Kidney epithelial cell (primary cell): Measurements from ENCODE around the gene TNFRSF4. TPM values are rescaled to one million over a fixed set of nuclear protein-coding genes. Genes with fewer than 3 reads are reported as not detected.

Experiments used
- DNase-seq: peaks from one replicate; pipeline ENCODE4 v3.0.0-alpha.2; 2010; ENCODE audit warnings: low read depth
- H3K27me3 ChIP-seq: 2 replicates; pipeline ENCODE4 v1.6.0; 2011; ENCODE audit warnings: low read length; ENCODE audit not compliant: control insufficient read depth, insufficient read depth
- H3K36me3 ChIP-seq: 2 replicates; pipeline ENCODE4 v1.5.1; 2011; ENCODE audit warnings: low read length; ENCODE audit not compliant: control insufficient read depth, insufficient read depth
- H3K4me3 ChIP-seq: 2 replicates; pipeline ENCODE4 v1.5.1; 2011; ENCODE audit warnings: low read depth, mild to moderate bottlenecking, control low read depth, low read length
- total RNA-seq: library from RNA; depleted of rRNA; stranded (reverse); fragments of >200 nt; gene quantifications from 2 replicates; pipeline ENCODE4 v1.2.3, GENCODE V29; 2015
- TF ChIP-seq, protein P1 (sequence below): IDR thresholded peaks from 2 replicates; pipeline ENCODE4 v1.5.1; 2011; ENCODE audit warnings: mild to moderate bottlenecking, moderate library complexity, low read length, control low read depth, inconsistent platforms; ENCODE audit not compliant: insufficient read depth, poor library complexity, severe bottlenecking

TNFRSF4 gene
- total RNA-seq, 1 donor from 2014 or later: 0.25 TPM

DNA sequence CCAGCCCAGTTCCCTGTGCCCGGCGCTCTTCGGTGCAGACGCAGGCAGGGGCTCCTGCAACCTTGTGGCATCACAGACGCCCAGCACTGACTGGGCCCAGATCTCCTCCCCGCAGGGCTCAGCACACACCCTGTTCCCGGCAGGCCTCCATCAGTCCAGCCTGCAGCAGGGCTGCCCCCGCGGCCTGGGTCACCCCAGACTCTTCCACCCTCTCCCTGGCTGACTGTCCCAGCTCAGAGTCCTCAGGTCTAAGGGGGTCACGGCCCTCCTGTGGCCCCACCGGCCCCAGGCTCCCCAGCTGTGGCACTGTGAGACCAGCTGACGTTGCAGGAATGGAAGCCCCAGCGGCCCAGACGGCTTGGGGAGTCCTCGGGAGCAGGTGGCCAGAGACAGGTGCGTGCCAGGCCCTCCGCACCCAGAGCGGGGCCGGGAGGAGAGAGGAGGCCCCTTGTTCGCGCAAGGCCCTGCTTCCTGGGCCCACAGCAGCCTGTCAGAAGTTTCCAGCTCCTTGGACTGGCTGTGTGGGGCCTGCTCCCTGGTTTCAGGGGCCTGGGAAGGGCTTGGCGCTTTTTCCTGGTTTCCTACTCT is 22.3 kb upstream of the TNFRSF4 start:
- peaks cover 2% of the 10 kb centered on the region for H3K36me3 ChIP-seq
- peaks cover 22% of the 10 kb centered on the region for H3K27me3 ChIP-seq
- no peak for DNase-seq
- TF ChIP-seq, protein P1, sequence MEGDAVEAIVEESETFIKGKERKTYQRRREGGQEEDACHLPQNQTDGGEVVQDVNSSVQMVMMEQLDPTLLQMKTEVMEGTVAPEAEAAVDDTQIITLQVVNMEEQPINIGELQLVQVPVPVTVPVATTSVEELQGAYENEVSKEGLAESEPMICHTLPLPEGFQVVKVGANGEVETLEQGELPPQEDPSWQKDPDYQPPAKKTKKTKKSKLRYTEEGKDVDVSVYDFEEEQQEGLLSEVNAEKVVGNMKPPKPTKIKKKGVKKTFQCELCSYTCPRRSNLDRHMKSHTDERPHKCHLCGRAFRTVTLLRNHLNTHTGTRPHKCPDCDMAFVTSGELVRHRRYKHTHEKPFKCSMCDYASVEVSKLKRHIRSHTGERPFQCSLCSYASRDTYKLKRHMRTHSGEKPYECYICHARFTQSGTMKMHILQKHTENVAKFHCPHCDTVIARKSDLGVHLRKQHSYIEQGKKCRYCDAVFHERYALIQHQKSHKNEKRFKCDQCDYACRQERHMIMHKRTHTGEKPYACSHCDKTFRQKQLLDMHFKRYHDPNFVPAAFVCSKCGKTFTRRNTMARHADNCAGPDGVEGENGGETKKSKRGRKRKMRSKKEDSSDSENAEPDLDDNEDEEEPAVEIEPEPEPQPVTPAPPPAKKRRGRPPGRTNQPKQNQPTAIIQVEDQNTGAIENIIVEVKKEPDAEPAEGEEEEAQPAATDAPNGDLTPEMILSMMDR: no peak
- H3K4me3 ChIP-seq: no peak overlapping the region

DNA sequence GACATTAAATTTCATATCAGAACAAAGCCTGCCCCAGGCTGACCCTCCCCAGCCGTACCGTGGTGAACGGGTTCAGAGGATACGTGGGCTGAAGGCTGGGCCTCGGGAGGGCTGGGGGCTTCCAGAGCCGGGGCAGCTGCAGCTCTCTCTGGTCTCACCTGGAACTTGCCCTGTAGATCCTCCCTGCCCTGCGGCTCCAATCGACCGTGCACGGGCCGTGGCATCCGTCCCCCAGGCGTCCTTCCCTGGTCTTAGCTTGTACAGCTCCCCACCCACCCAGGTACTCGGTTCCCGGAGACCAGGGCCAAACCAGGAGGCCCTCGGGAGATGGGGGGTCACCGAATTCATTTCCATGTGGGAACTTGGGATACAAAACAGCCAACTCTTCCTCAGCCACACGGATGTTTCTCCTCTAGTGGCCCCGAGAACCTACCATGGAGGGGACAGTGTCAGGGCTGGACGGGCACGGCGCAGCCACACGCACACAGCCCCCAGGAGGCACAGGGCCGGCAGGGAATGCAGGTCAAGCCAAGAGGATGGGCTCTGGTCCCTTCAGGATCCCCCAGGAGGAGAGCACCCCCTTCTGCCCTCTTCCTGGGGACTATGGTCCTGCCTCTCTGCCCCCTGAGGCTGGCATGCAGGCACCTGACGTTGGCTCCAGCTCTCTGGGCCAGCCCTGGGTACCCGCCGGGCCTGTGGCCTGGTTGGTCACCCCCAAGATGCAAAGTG is 21.2 kb upstream of the TNFRSF4 start:
- no peak overlapping the region for H3K4me3 ChIP-seq
- DNase-seq: no peak
- TF ChIP-seq, protein P1: no peak
- H3K36me3 ChIP-seq: peaks cover 2% of the 10 kb centered on the region
- peaks cover 16% of the 10 kb centered on the region for H3K27me3 ChIP-seq

DNA sequence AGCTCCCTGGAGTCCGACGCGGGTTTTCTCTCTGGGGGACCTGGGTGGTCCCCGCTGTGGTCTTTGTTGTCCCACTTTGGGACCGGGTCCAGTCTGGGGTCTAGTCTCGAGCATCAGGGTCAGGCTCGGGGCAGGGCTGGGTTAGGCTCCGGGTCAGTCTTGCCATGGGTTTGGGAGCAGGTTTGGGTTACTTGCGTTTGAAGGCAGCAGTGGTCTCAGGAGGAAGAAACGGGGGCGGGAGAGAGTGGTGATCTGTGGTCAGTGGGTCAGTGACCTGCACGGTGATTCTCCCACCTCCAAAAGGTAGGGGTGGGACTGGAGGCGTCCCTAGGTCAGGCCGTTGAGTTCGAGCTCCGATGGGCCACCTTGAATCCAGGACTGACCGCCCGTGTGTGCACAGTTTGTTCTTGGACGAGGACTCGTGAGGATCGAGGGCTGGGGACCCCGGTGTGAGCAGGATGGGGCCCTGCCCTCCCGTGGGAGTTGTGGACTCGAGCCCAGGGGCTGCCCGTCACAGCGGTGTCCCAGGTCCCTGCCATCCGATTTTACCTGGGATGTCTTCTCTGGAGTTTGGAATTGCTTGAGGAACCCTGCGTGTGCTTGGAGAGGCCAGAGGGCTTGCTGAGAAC is 20.3 kb upstream of the TNFRSF4 start:
- TF ChIP-seq, protein P1: no peak
- Histone ChIP-seq H3K4me3 (no peak overlapping the region), H3K36me3 (peaks cover 2% of the 10 kb centered on the region), H3K27me3 (peaks cover 7% of the 10 kb centered on the region)
- DNase-seq: no peak

DNA sequence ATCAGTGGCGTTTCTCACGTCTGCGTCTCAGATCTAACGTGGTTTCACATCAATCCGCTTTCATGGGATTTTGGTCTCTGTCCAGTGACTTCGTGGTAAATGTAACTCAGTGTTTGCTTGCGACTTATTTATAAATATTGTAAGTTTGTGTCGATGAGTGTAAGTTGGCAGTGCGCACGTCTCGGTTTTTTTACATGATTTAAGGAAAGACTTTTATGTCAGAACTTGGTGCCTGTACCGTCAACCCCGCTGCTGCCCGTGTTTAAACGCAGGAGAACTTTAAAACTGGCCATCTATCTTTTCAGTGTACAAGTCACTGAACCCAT is 19.6 kb upstream of the TNFRSF4 start:
- TF ChIP-seq, protein P1: no peak
- H3K4me3 ChIP-seq: no peak overlapping the region
- H3K36me3 ChIP-seq: peaks cover 2% of the 10 kb centered on the region
- peaks cover 4% of the 10 kb centered on the region for H3K27me3 ChIP-seq
- no peak for DNase-seq

DNA sequence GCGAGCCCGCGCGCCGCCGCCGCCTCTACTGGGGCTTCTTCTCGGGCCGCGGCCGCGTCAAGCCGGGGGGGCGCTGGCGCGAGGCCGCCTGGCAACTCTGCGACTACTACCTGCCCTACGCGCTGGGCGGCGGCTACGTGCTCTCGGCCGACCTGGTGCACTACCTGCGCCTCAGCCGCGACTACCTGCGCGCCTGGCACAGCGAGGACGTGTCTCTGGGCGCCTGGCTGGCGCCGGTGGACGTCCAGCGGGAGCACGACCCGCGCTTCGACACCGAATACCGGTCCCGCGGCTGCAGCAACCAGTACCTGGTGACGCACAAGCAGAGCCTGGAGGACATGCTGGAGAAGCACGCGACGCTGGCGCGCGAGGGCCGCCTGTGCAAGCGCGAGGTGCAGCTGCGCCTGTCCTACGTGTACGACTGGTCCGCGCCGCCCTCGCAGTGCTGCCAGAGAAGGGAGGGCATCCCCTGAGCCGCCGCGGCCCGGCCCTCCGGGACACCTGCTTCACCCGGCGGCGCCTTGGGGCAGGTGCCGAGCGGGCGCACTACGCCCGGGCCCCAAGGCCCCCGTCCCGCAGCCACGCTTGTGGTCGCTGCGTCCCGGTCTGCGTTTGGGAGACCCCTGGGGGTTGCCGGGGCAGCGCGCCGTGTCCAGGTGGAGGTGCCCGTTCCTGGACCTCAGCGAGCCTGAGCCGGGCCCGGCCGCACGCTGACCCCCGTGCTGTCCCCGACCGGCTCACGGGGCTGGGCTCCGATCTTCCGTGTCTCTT is 19.0 kb upstream of the TNFRSF4 start:
- TF ChIP-seq, protein P1: no peak
- Histone ChIP-seq H3K36me3 (peaks cover 2% of the 10 kb centered on the region), H3K4me3 (no peak overlapping the region), H3K27me3 (peaks cover 3% of the 10 kb centered on the region)
- DNase-seq: no peak
